ENCODE results near the gene LEKR1.

- TF ChIP-seq CTCF (conservative IDR thresholded peaks at IDR 0.05) = no peak
- TF ChIP-seq ZFX (IDR thresholded peaks at IDR 0.05) = no peak
These were observed 41.8 kb downstream of the LEKR1 start for GRCh38 chr3:156867920-156868319.
